Stimulated activated naive B cell treated with anti-CD40 and anti-IgM and Interleukin-4, amounts not matched to agents 10 μg/mL and 1 μg/mL and 100 μg/mL, for 72 hours (primary cell): ENCODE data around the gene LGALS3BP.
A peak's percentile ranks its signal among the peaks of the same experiment; 100 is the strongest.
"Not testable (repeated sequence)": the region's sequence is repeated elsewhere in the genome, so short reads cannot be mapped to it uniquely, and the experiment has no call there.

Source experiments
- ATAC-seq, 2 donors: fragments of 150-1000 bp; cut with Tn5 transposase; replicated peaks; 2 replicates each; pipeline ENCODE4 v1.10.0; 2021; ENCODE audit warnings: moderate library complexity in 1 of 2
- DNase-seq: peaks from one replicate; pipeline ENCODE4 v3.0.0; 2021
- H3K27ac Mint-ChIP-seq: one replicate; pipeline ENCODE4 v1.8.0; 2022; ENCODE audit warnings: mild to moderate bottlenecking, mixed read lengths
- H3K27me3 Mint-ChIP-seq, 2 donors: one replicate each; pipeline ENCODE4 v1.8.0; 2022; ENCODE audit warnings: mixed read lengths in 2 of 2
- H3K36me3 Mint-ChIP-seq, 2 donors: one replicate each; pipeline ENCODE4 v1.8.0; 2022; ENCODE audit warnings: mixed read lengths in 2 of 2, mild to moderate bottlenecking in 1 of 2
- H3K4me1 Mint-ChIP-seq, 2 donors: one replicate each; pipeline ENCODE4 v1.8.0; 2022; ENCODE audit warnings: mixed read lengths in 2 of 2, mild to moderate bottlenecking in 1 of 2
- H3K4me3 Mint-ChIP-seq, 2 donors: one replicate each; pipeline ENCODE4 v1.8.0; 2022; ENCODE audit warnings: mild to moderate bottlenecking in 2 of 2, mixed read lengths in 2 of 2, moderate library complexity in 1 of 2
- H3K9me3 Mint-ChIP-seq, 2 donors: one replicate each; pipeline ENCODE4 v1.8.0; 2022; ENCODE audit warnings: mixed read lengths in 2 of 2, mild to moderate bottlenecking in 1 of 2

The LGALS3BP gene

GRCh38 chr17:78959803-78960202 is 19.9 kb downstream of the LGALS3BP start:
- Mint-ChIP-seq H3K4me1 (peaks cover 4 to 9% of the 10 kb centered on the region in 2 donors), H3K9me3 (no peaks in the 10 kb centered on the region), H3K27me3 (peaks cover 0 to under 1% of the 10 kb centered on the region in 2 donors), H3K4me3 (no peak overlapping the region), H3K36me3 (no peaks in the 10 kb centered on the region), H3K27ac (no peak overlapping the region)
- no peak for DNase-seq
- no peak for ATAC-seq

- no peak overlapping the region for H3K27ac Mint-ChIP-seq
- DNase-seq (no peak), ATAC-seq (no peak)
- no peak overlapping the region for H3K4me3 Mint-ChIP-seq
- H3K4me1 Mint-ChIP-seq = peaks cover 2 to 4% of the 10 kb centered on the region in 2 donors
- H3K36me3 Mint-ChIP-seq = no peaks in the 10 kb centered on the region
- peaks cover 0 to 7% of the 10 kb centered on the region in 2 donors for H3K27me3 Mint-ChIP-seq
- H3K9me3 Mint-ChIP-seq = no peaks in the 10 kb centered on the region
These were observed 21.0 kb downstream of the LGALS3BP start for GRCh38 chr17:78958641-78959127.

GRCh38 chr17:78957128-78957527 is 22.6 kb downstream of the LGALS3BP start:
- no peak for DNase-seq
- peaks cover 0 to 7% of the 10 kb centered on the region in 2 donors for H3K27me3 Mint-ChIP-seq
- H3K4me1 Mint-ChIP-seq = peaks cover 2 to 6% of the 10 kb centered on the region in 2 donors
- H3K36me3 Mint-ChIP-seq = no peaks in the 10 kb centered on the region
- H3K4me3 Mint-ChIP-seq = no peak overlapping the region
- ATAC-seq = no peak
- peak overlapping the region; percentile 28 for H3K27ac Mint-ChIP-seq
- no peaks in the 10 kb centered on the region for H3K9me3 Mint-ChIP-seq

GRCh38 chr17:78956254-78956653 is 23.5 kb downstream of the LGALS3BP start:
- Mint-ChIP-seq H3K27me3 (peaks cover 0 to 7% of the 10 kb centered on the region in 2 donors), H3K27ac (no peak overlapping the region), H3K9me3 (peaks cover under 1% of the 10 kb centered on the region in 2 donors), H3K4me1 (peaks cover 2 to 9% of the 10 kb centered on the region in 2 donors), H3K36me3 (peaks cover 0 to 1% of the 10 kb centered on the region in 2 donors), H3K4me3 (no peak overlapping the region)
- DNase-seq = no peak
- no peak for ATAC-seq

- Mint-ChIP-seq H3K9me3 (peaks cover 9 to 12% of the 10 kb centered on the region in 2 donors), H3K4me3 (no peak overlapping the region), H3K36me3 (peaks cover 0 to 4% of the 10 kb centered on the region in 2 donors), H3K4me1 (peaks cover 2 to 9% of the 10 kb centered on the region in 2 donors), H3K27ac (no peak overlapping the region), H3K27me3 (peaks cover 0 to 7% of the 10 kb centered on the region in 2 donors)
- DNase-seq (no peak), ATAC-seq (peak in 1 of 2 donors; percentile 71)
These were observed 25.0 kb downstream of the LGALS3BP start for GRCh38 chr17:78954684-78955083.

GRCh38 chr17:78953356-78954350 is 26.1 kb downstream of the LGALS3BP start:
- Mint-ChIP-seq H3K4me3 (no peak overlapping the region), H3K4me1 (peaks cover 2 to 9% of the 10 kb centered on the region in 2 donors), H3K36me3 (peaks cover 0 to 4% of the 10 kb centered on the region in 2 donors), H3K27me3 (peaks cover 0 to 7% of the 10 kb centered on the region in 2 donors), H3K27ac (peak overlapping the region; percentile 44), H3K9me3 (peaks cover 9 to 14% of the 10 kb centered on the region in 2 donors)
- no peak for DNase-seq
- no peak for ATAC-seq

GRCh38 chr17:78952706-78953105 is 27.0 kb downstream of the LGALS3BP start:
- ATAC-seq (no peak), DNase-seq (no peak)
- Mint-ChIP-seq H3K4me1 (peaks cover 2 to 9% of the 10 kb centered on the region in 2 donors), H3K9me3 (peaks cover 9 to 14% of the 10 kb centered on the region in 2 donors), H3K27ac (peak overlapping the region; percentile 3), H3K4me3 (no peak overlapping the region), H3K27me3 (peaks cover 0 to 7% of the 10 kb centered on the region in 2 donors), H3K36me3 (peaks cover 2 to 4% of the 10 kb centered on the region in 2 donors)

- Mint-ChIP-seq H3K4me3 (no peak overlapping the region), H3K9me3 (peaks cover 9 to 14% of the 10 kb centered on the region in 2 donors), H3K36me3 (peaks cover 2 to 4% of the 10 kb centered on the region in 2 donors), H3K4me1 (peaks cover 2 to 9% of the 10 kb centered on the region in 2 donors), H3K27me3 (peaks cover 0 to 7% of the 10 kb centered on the region in 2 donors), H3K27ac (no peak overlapping the region)
- no peak for ATAC-seq
- DNase-seq = no peak
These were observed 27.7 kb downstream of the LGALS3BP start for GRCh38 chr17:78951967-78952551.

GRCh38 chr17:78950870-78951269 is 28.9 kb downstream of the LGALS3BP start:
- Mint-ChIP-seq H3K9me3 (peaks cover 9 to 14% of the 10 kb centered on the region in 2 donors), H3K27me3 (peaks cover 0 to 12% of the 10 kb centered on the region in 2 donors), H3K4me3 (no peak overlapping the region), H3K36me3 (peaks cover 2 to 4% of the 10 kb centered on the region in 2 donors), H3K4me1 (peaks cover 8 to 19% of the 10 kb centered on the region in 2 donors), H3K27ac (peak overlapping the region; percentile 66)
- DNase-seq (no peak), ATAC-seq (no peak)

GRCh38 chr17:78947235-78948149 is 32.2 kb downstream of the LGALS3BP start:
- Mint-ChIP-seq H3K9me3 (peaks cover 9 to 14% of the 10 kb centered on the region in 2 donors), H3K36me3 (peaks cover 2 to 4% of the 10 kb centered on the region in 2 donors), H3K4me3 (no peak overlapping the region), H3K4me1 (peaks cover 10 to 16% of the 10 kb centered on the region in 2 donors), H3K27ac (no peak overlapping the region), H3K27me3 (peaks cover 6 to 7% of the 10 kb centered on the region in 2 donors)
- ATAC-seq (no peak), DNase-seq (no peak)

GRCh38 chr17:78946631-78947030 is 33.1 kb downstream of the LGALS3BP start:
- ATAC-seq (peak in 1 of 2 donors; percentile 23), DNase-seq (no peak)
- Mint-ChIP-seq H3K4me1 (peaks cover 10 to 12% of the 10 kb centered on the region in 2 donors), H3K27me3 (peaks cover 6 to 7% of the 10 kb centered on the region in 2 donors), H3K4me3 (no peak overlapping the region), H3K27ac (no peak overlapping the region), H3K36me3 (peaks cover 2 to 4% of the 10 kb centered on the region in 2 donors), H3K9me3 (peaks cover 9 to 14% of the 10 kb centered on the region in 2 donors)

- peaks cover 8 to 12% of the 10 kb centered on the region in 2 donors for H3K9me3 Mint-ChIP-seq
- H3K36me3 Mint-ChIP-seq = peaks cover under 1 to 2% of the 10 kb centered on the region in 2 donors
- H3K4me1 Mint-ChIP-seq = peaks cover 10 to 12% of the 10 kb centered on the region in 2 donors
- H3K27me3 Mint-ChIP-seq = peaks cover 6 to 7% of the 10 kb centered on the region in 2 donors
- H3K27ac Mint-ChIP-seq = no peak overlapping the region
- no peak overlapping the region for H3K4me3 Mint-ChIP-seq
- ATAC-seq (no peak), DNase-seq (no peak)
These were observed 33.6 kb downstream of the LGALS3BP start for GRCh38 chr17:78946131-78946530.

- H3K36me3 Mint-ChIP-seq, H3K4me3 Mint-ChIP-seq, ATAC-seq, DNase-seq, H3K27ac Mint-ChIP-seq, H3K9me3 Mint-ChIP-seq, H3K27me3 Mint-ChIP-seq: not testable (repeated sequence)
- H3K4me1 Mint-ChIP-seq = peaks cover 10 to 12% of the 10 kb centered on the region in 2 donors
These were observed 34.3 kb downstream of the LGALS3BP start for GRCh38 chr17:78945455-78945854.
